T-helper 17 cell (primary cell): ENCODE results near the gene SLC7A10. TPM values are rescaled to one million over a fixed set of nuclear protein-coding genes. Genes with fewer than 3 reads are reported as not detected.

ENCODE experiments used
- ATAC-seq: fragments of 150-1000 bp; cut with Tn5 transposase; 2 replicates; pipeline ENCODE4 v1.10.0; 2021; ENCODE audit warnings: mild to moderate bottlenecking, moderate library complexity
- DNase-seq, 3 donors: peaks; one replicate each; pipeline versions ENCODE4 v3.0.0 to v3.0.0-alpha.2; 2020 to 2021
- H3K9me3 ChIP-seq: one replicate; pipeline ENCODE4 v1.7.0; 2013; ENCODE audit warnings: low read length, mild to moderate bottlenecking; ENCODE audit not compliant: control insufficient read depth, poor library complexity, severe bottlenecking
- H3K27ac Mint-ChIP-seq: one replicate; pipeline ENCODE4 v1.8.0; 2022; ENCODE audit warnings: mild to moderate bottlenecking, moderate library complexity, mixed read lengths
- H3K27me3 Mint-ChIP-seq: one replicate; pipeline ENCODE4 v1.8.0; 2022; ENCODE audit warnings: mixed read lengths
- H3K36me3 Mint-ChIP-seq: one replicate; pipeline ENCODE4 v1.8.0; 2022; ENCODE audit warnings: low read depth, mixed read lengths
- H3K4me1 Mint-ChIP-seq: one replicate; pipeline ENCODE4 v1.8.0; 2022; ENCODE audit warnings: mild to moderate bottlenecking, mixed read lengths
- H3K4me3 Mint-ChIP-seq: one replicate; pipeline ENCODE4 v1.8.0; 2022; ENCODE audit warnings: mild to moderate bottlenecking, moderate library complexity, mixed read lengths
- total RNA-seq, 4 donors: library from RNA in 2 of 4; stranded (reverse) in 2 of 4; gene quantifications; one replicate each; pipeline ENCODE4 v1.2.3 and lab custom pipeline; 2022 to 2026

The SLC7A10 gene
- total RNA-seq, 2 donors from 2014 or later: not detected

GRCh38 chr19:33250500-33250899 is 24.9 kb upstream of the SLC7A10 start:
- DNase-seq (no peak), ATAC-seq (no peak)
- no peaks in the 10 kb centered on the region for H3K9me3 ChIP-seq
- H3K27ac Mint-ChIP-seq: no peak overlapping the region
- no peaks in the 10 kb centered on the region for H3K36me3 Mint-ChIP-seq
- no peaks in the 10 kb centered on the region for H3K4me1 Mint-ChIP-seq
- peaks cover 9% of the 10 kb centered on the region for H3K27me3 Mint-ChIP-seq
- no peak overlapping the region for H3K4me3 Mint-ChIP-seq

DNA sequence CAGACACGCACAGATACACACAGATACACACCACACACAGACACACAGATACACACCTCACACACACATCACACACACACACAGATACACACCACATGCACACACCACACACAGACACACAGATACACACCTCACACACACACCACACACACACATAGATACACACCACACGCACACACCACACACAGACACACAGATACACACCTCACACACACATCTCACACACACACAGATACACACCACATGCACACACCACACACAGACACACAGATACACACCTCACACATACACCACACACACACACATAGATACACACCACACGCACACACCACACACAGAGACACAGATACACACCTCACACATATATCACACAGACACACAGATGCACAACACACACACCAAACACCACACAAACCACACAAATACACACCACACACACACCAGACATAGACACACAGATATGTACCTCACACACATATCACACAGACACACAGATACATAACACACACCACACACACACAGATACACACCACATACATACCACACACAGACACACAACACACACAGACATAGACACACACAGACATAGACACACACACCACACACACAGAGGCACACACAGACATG is 24.2 kb upstream of the SLC7A10 start:
- Mint-ChIP-seq H3K36me3 (no peaks in the 10 kb centered on the region), H3K27me3 (peaks cover 3% of the 10 kb centered on the region), H3K27ac (no peak overlapping the region), H3K4me1 (no peaks in the 10 kb centered on the region), H3K4me3 (no peak overlapping the region)
- no peak for ATAC-seq
- no peaks in the 10 kb centered on the region for H3K9me3 ChIP-seq
- no peak for DNase-seq

GRCh38 chr19:33248954-33249613 is 23.4 kb upstream of the SLC7A10 start:
- no peaks in the 10 kb centered on the region for H3K9me3 ChIP-seq
- Mint-ChIP-seq H3K36me3 (no peaks in the 10 kb centered on the region), H3K27ac (no peak overlapping the region), H3K4me3 (no peak overlapping the region), H3K4me1 (peaks cover 2% of the 10 kb centered on the region), H3K27me3 (peaks cover 6% of the 10 kb centered on the region)
- ATAC-seq: peak; percentile 33
- DNase-seq: no peak

GRCh38 chr19:33248553-33248953 is 22.9 kb upstream of the SLC7A10 start:
- no peak overlapping the region for H3K4me3 Mint-ChIP-seq
- H3K27ac Mint-ChIP-seq: no peak overlapping the region
- peaks cover 3% of the 10 kb centered on the region for H3K4me1 Mint-ChIP-seq
- ATAC-seq: no peak
- no peaks in the 10 kb centered on the region for H3K9me3 ChIP-seq
- no peak for DNase-seq
- H3K36me3 Mint-ChIP-seq: no peaks in the 10 kb centered on the region
- H3K27me3 Mint-ChIP-seq: peaks cover 6% of the 10 kb centered on the region

GRCh38 chr19:33248104-33248503 is 22.5 kb upstream of the SLC7A10 start:
- Mint-ChIP-seq H3K4me1 (peaks cover 3% of the 10 kb centered on the region), H3K27me3 (peaks cover 6% of the 10 kb centered on the region), H3K36me3 (no peaks in the 10 kb centered on the region), H3K27ac (no peak overlapping the region), H3K4me3 (no peak overlapping the region)
- ATAC-seq: no peak
- no peaks in the 10 kb centered on the region for H3K9me3 ChIP-seq
- no peak for DNase-seq

DNA sequence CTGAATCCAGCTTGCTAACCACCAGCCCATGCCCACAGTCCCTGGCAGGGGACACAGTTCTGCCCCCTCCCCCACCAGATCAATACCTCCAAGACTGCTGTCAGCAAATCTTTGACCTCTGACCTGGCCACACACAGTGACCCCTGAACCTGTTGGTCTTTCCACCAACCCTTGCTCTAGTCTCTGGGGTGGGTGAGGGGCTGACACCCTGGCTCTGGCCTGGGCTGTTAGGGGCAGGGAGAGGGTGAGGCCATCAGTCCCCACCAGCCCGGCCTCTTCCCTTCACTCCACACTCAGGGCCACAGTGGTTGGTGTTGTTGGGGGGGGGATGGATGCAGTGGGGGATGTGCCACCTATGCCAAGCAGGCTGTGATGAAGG is 21.8 kb upstream of the SLC7A10 start:
- Mint-ChIP-seq H3K27me3 (peaks cover 6% of the 10 kb centered on the region), H3K4me1 (peaks cover 3% of the 10 kb centered on the region), H3K27ac (no peak overlapping the region), H3K4me3 (no peak overlapping the region), H3K36me3 (no peaks in the 10 kb centered on the region)
- ATAC-seq (no peak), DNase-seq (no peak)
- H3K9me3 ChIP-seq: no peaks in the 10 kb centered on the region

GRCh38 chr19:33246709-33247440 is 21.2 kb upstream of the SLC7A10 start:
- DNase-seq: no peak
- Mint-ChIP-seq H3K27me3 (peaks cover 6% of the 10 kb centered on the region), H3K4me1 (peaks cover 3% of the 10 kb centered on the region), H3K27ac (no peak overlapping the region), H3K36me3 (no peaks in the 10 kb centered on the region), H3K4me3 (no peak overlapping the region)
- H3K9me3 ChIP-seq: no peaks in the 10 kb centered on the region
- no peak for ATAC-seq

DNA sequence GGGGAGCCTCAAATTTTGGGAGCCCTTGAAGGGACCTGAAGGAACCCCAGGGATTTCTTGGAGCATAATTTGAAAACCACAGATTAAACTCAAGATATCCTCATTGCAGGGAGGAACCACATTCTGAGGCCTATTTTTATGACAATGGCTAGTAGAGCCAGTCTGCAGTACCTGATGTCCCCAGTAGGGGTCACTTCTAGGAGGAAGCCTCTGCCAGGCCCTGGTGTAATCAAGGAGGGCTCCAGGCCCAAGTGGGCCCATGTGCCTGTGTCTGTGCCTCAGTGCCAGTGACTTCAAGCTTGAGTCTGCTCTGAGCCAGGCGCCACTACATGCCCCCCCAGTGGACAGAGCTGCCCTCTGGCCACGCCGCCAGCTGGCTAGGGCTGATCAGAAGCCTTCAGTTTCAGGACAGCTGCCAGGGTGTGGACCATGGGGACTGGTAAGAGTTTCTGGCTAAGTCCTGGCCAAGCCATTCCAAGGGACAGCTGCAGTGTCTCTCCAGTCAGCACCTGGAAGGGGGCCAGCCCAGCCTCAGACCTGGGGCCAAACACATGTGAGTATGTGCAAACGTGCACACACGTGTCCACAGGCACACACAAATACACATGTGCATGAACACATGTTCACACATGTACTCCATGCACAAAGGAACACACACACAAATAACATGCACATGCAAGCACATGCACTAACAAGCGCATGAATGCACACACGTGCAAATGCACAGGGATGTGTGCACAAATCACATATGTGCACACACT is 20.5 kb upstream of the SLC7A10 start:
- no peaks in the 10 kb centered on the region for H3K9me3 ChIP-seq
- H3K27ac Mint-ChIP-seq: no peak overlapping the region
- H3K4me1 Mint-ChIP-seq: peaks cover 3% of the 10 kb centered on the region
- ATAC-seq (no peak), DNase-seq (no peak)
- no peaks in the 10 kb centered on the region for H3K36me3 Mint-ChIP-seq
- peaks cover 6% of the 10 kb centered on the region for H3K27me3 Mint-ChIP-seq
- H3K4me3 Mint-ChIP-seq: no peak overlapping the region

- DNase-seq (no peak), ATAC-seq (no peak)
- H3K27ac Mint-ChIP-seq: no peak overlapping the region
- H3K36me3 Mint-ChIP-seq: peaks cover under 1% of the 10 kb centered on the region
- peaks cover 3% of the 10 kb centered on the region for H3K4me1 Mint-ChIP-seq
- peaks cover 15% of the 10 kb centered on the region for H3K27me3 Mint-ChIP-seq
- H3K9me3 ChIP-seq: no peaks in the 10 kb centered on the region
- H3K4me3 Mint-ChIP-seq: no peak overlapping the region
These were observed 17.3 kb upstream of the SLC7A10 start for GRCh38 chr19:33242911-33243310.

GRCh38 chr19:33242131-33242530 is 16.5 kb upstream of the SLC7A10 start:
- ATAC-seq (no peak), DNase-seq (no peak)
- no peak overlapping the region for H3K4me3 Mint-ChIP-seq
- H3K27ac Mint-ChIP-seq: no peak overlapping the region
- H3K27me3 Mint-ChIP-seq: peaks cover 15% of the 10 kb centered on the region
- H3K9me3 ChIP-seq: no peaks in the 10 kb centered on the region
- H3K4me1 Mint-ChIP-seq: peaks cover 5% of the 10 kb centered on the region
- H3K36me3 Mint-ChIP-seq: peaks cover 2% of the 10 kb centered on the region

DNA sequence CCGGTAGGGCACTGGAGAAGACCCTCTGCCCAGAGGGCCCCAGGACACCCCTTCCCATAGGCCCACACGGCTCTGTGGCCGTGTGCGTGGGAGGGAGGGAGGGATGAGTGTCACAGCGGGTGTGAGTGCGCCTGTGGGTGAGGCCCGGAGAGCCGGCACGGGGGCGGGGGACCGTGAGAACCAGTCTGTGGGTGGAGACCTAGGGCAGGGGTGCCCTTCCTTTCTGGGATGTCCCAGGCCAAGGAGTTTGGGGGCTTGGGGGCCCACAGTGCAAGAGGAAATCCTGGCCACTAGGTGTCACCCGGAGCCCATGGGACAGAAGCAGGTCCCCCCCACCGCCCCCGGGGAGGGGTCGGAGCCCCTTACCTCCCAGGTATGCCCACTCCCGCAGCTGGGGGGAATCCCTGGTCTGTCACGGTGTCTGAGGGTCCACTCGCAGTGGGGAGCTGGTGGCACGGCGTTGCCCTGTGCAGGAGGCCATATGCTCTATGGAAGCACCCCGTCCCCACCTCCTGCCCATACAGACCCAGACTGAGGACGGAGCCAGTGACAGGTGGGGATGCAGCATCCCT is 16.0 kb upstream of the SLC7A10 start:
- Mint-ChIP-seq H3K4me3 (no peak overlapping the region), H3K4me1 (peaks cover 5% of the 10 kb centered on the region), H3K27ac (no peak overlapping the region), H3K27me3 (peaks cover 15% of the 10 kb centered on the region), H3K36me3 (peaks cover 2% of the 10 kb centered on the region)
- DNase-seq: no peak
- H3K9me3 ChIP-seq: no peaks in the 10 kb centered on the region
- peak; percentile 60 for ATAC-seq

- ATAC-seq (no peak), DNase-seq (no peak)
- Mint-ChIP-seq H3K4me3 (no peak overlapping the region), H3K27ac (no peak overlapping the region), H3K27me3 (peaks cover 15% of the 10 kb centered on the region), H3K36me3 (peaks cover 2% of the 10 kb centered on the region), H3K4me1 (peaks cover 5% of the 10 kb centered on the region)
- no peaks in the 10 kb centered on the region for H3K9me3 ChIP-seq
These were observed 15.5 kb upstream of the SLC7A10 start for GRCh38 chr19:33241091-33241529.
